Lower leg skin (tissue), 3 donors: Measurements from ENCODE around the gene TLL2.

Source experiments
- CTCF ChIP-seq, 3 donors: fragments of 450-650 bp; IDR thresholded peaks; one replicate each; pipeline ENCODE4 v1.5.1; 2016; ENCODE audit warnings: antibody characterized with exemption in 3 of 3, mild to moderate bottlenecking in 3 of 3, moderate library complexity in 2 of 3
- POLR2A ChIP-seq, 2 donors: fragments of 450-650 bp; IDR thresholded peaks; one replicate each; pipeline ENCODE4 v1.6.1; 2016 to 2017; ENCODE audit warnings: antibody characterized with exemption in 2 of 2, mild to moderate bottlenecking in 1 of 2, moderate library complexity in 1 of 2

GRCh38 chr10:96357038-96357620 is 156.6 kb downstream of the TLL2 start:
- TF ChIP-seq CTCF (IDR thresholded peaks at IDR 0.05) = no peak
- no peak for TF ChIP-seq POLR2A (IDR thresholded peaks at IDR 0.05)
